Endothelial cell of umbilical vein (primary cell): Measurements from ENCODE around the gene EPSTI1. TPM values are rescaled to one million over a fixed set of nuclear protein-coding genes. Genes with fewer than 3 reads are reported as not detected.

Source experiments
- BruUV-seq: library from RNA; stranded (reverse); fragments of 400-500 nt; replicated peaks from 2 replicates; lab custom pipeline; 2021; lab: Mats Ljungman, UMichigan
- CTCF ChIA-PET: fragments of 300-600, 350-600 bp; sonication (Branson Sonifier 250); formaldehyde crosslinking; loops from one replicate; lab custom pipeline; 2021; ENCODE audit warnings: antibody characterized with exemption, inconsistent platforms; lab: Charles Lee
- POLR2A ChIA-PET: fragments of 300-600, 350-600 bp; sonication (Branson Sonifier 250); formaldehyde crosslinking; loops from one replicate; lab custom pipeline; 2021; ENCODE audit warnings: antibody characterized with exemption, inconsistent platforms; lab: Charles Lee
- DNase-seq: peaks from one replicate; pipeline ENCODE4 v3.0.0-alpha.2; 2011; ENCODE audit warnings: low read depth, low spot score
- FAIRE-seq: peaks from 2 replicates; lab custom pipeline; 2011; peaks lifted over from hg19 to GRCh38; lab: Jason Lieb, UNC
- H2AFZ ChIP-seq: 2 replicates; pipeline ENCODE4 v1.6.0; 2012; ENCODE audit warnings: low read depth, low read length, control low read depth, inconsistent platforms
- H3K27ac ChIP-seq: 2 replicates; pipeline ENCODE4 v1.5.1; 2011; ENCODE audit warnings: low read depth, mild to moderate bottlenecking, control low read depth, low read length, moderate library complexity; ENCODE audit not compliant: insufficient read depth
- H3K27me3 ChIP-seq, 2 experiments: 2 replicates each; pipeline versions ENCODE4 v1.6.0 to v1.6.1; 2011; ENCODE audit warnings: low read length in 2 of 2, mixed read lengths in 1 of 2; ENCODE audit not compliant: control insufficient read depth in 2 of 2, insufficient read depth in 2 of 2
- H3K36me3 ChIP-seq, 2 experiments: 2 replicates in 1 of 2; 3 replicates in 1 of 2; pipeline ENCODE4 v1.5.1; 2011; ENCODE audit warnings: low read length in 2 of 2, mild to moderate bottlenecking in 1 of 2, moderate library complexity in 1 of 2; ENCODE audit not compliant: control insufficient read depth in 2 of 2, insufficient read depth in 2 of 2; ENCODE audit errors: extremely low read depth in 1 of 2
- H3K4me1 ChIP-seq: 3 replicates; pipeline ENCODE4 v1.5.1; 2011; ENCODE audit warnings: mild to moderate bottlenecking, low read length; ENCODE audit not compliant: control insufficient read depth, insufficient read depth; ENCODE audit errors: extremely low read depth
- H3K4me2 ChIP-seq: 2 replicates; pipeline ENCODE4 v1.6.1; 2011; ENCODE audit warnings: low read length, control low read depth, mixed read lengths; ENCODE audit not compliant: insufficient read depth
- H3K4me3 ChIP-seq, 3 experiments: fragments of 200-600 bp in 1 of 3; sonication (generic), shearing (Covaris generic) in 1 of 3; replicated peaks in 1 of 3; 2 replicates each; pipeline ENCODE4 v1.5.1; 2011 to 2016; ENCODE audit warnings: control low read depth in 3 of 3, low read length in 3 of 3, mild to moderate bottlenecking in 2 of 3, inconsistent platforms in 1 of 3, low read depth in 1 of 3, moderate library complexity in 1 of 3; ENCODE audit not compliant: insufficient read depth in 1 of 3
- H3K79me2 ChIP-seq: 2 replicates; pipeline ENCODE4 v1.6.0; 2012; ENCODE audit warnings: low read length, inconsistent platforms; ENCODE audit not compliant: control insufficient read depth, insufficient read depth
- H3K9ac ChIP-seq: replicated peaks from 2 replicates; pipeline ENCODE3; 2011; ENCODE audit warnings: low read length, control low read depth; ENCODE audit not compliant: insufficient read depth; ENCODE audit errors: extremely low read depth
- H3K9me1 ChIP-seq: replicated peaks from 3 replicates; pipeline ENCODE4 v1.6.0; 2011; ENCODE audit warnings: mild to moderate bottlenecking, low read length; ENCODE audit not compliant: control insufficient read depth, insufficient read depth; ENCODE audit errors: extremely low read depth
- H3K9me3 ChIP-seq: replicated peaks from 2 replicates; pipeline ENCODE4 v1.5.1; 2012; ENCODE audit warnings: low read length, inconsistent platforms; ENCODE audit not compliant: control insufficient read depth, insufficient read depth
- H4K20me1 ChIP-seq: replicated peaks from 2 replicates; pipeline ENCODE3; 2011; ENCODE audit warnings: mild to moderate bottlenecking, low read length; ENCODE audit not compliant: control insufficient read depth, insufficient read depth; ENCODE audit errors: extremely low read depth
- CTCF ChIP-seq, 2 donors: IDR thresholded peaks; 1 replicate in 1 of 2; 2 replicates in 1 of 2; pipeline ENCODE4 v1.5.1; 2011; ENCODE audit warnings: low read length in 2 of 2, mild to moderate bottlenecking in 2 of 2, moderate library complexity in 2 of 2, control low read depth in 1 of 2, inconsistent platforms in 1 of 2, low read depth in 1 of 2; ENCODE audit not compliant: insufficient read depth in 1 of 2; ENCODE audit errors: extremely low read depth in 1 of 2
- EZH2 ChIP-seq: IDR thresholded peaks from 2 replicates; pipeline ENCODE4 v1.6.1; 2012; ENCODE audit warnings: borderline replicate concordance, low read depth, mild to moderate bottlenecking, moderate library complexity, low read length, inconsistent platforms; ENCODE audit not compliant: severe bottlenecking
- FOS ChIP-seq: IDR thresholded peaks from 2 replicates; pipeline ENCODE4 v1.6.1; 2011; ENCODE audit warnings: mild to moderate bottlenecking, low read length, moderate library complexity, borderline replicate concordance; ENCODE audit not compliant: insufficient read depth
- GATA2 ChIP-seq: IDR thresholded peaks from 2 replicates; pipeline ENCODE4 v1.7.0; 2011; ENCODE audit warnings: low read depth, mild to moderate bottlenecking, moderate library complexity, mixed read lengths, low read length; ENCODE audit not compliant: insufficient read length, insufficient read depth
- JUN ChIP-seq: IDR thresholded peaks from 2 replicates; pipeline ENCODE4 v1.6.1; 2011; ENCODE audit warnings: borderline replicate concordance, low read depth; ENCODE audit not compliant: insufficient read length, insufficient read depth
- MAX ChIP-seq: IDR thresholded peaks from 2 replicates; pipeline ENCODE4 v1.6.1; 2011; ENCODE audit not compliant: insufficient read depth, insufficient read length
- MYC ChIP-seq: IDR thresholded peaks from one replicate; pipeline ENCODE4 v1.6.1; 2011; ENCODE audit warnings: mild to moderate bottlenecking, low read depth, low read length
- POLR2A ChIP-seq: IDR thresholded peaks from 2 replicates; pipeline ENCODE4 v1.6.1; 2012; ENCODE audit warnings: low read depth, mild to moderate bottlenecking, control low read depth, low read length
- POLR2AphosphoS5 ChIP-seq: IDR thresholded peaks from 2 replicates; pipeline ENCODE4 v1.6.1; 2012; ENCODE audit warnings: low read depth, mild to moderate bottlenecking, control low read depth, low read length, moderate library complexity; ENCODE audit not compliant: insufficient read depth
- dilution Hi-C: fragments of 300-500 bp; cut with MboI; formaldehyde crosslinking; loops from one replicate; pipeline ENCODE4 v1.15.0; 2019; ENCODE audit warnings: low sequenced_read_pairs; ENCODE audit not compliant: extremely low pct_ligation_motif_present
- intact Hi-C: fragments of 100-400 bp; cut with micrococcal nuclease; formaldehyde crosslinking; loops from one replicate; pipeline ENCODE4 v1.10.0; 2022
- polyA plus RNA-seq, 4 experiments: library from polyadenylated mRNA; depleted of rRNA in 3 of 4; stranded (reverse) in 3 of 4; unstranded in 1 of 4; fragments of >200 nt; gene quantifications; 2 replicates each; pipeline versions ENCODE4 v1.2.1 to v1.2.3, GENCODE V29; 2011 to 2012; ENCODE audit warnings: missing spikeins in 1 of 4
- total RNA-seq: library from RNA; stranded (reverse); gene quantifications from 2 replicates; pipeline ENCODE4 v1.2.3, GENCODE V29; 2021

The EPSTI1 gene
- total and polyA plus RNA-seq, 2 donors (not counting 3 experiments of a cell fraction or from before 2014, with no cell fraction given) = 0.77 to 3.1 TPM

- Histone ChIP-seq H3K27ac (no peak overlapping the region), H3K27me3 (peaks cover 0 to 2% of the 10 kb centered on the region in 2 experiments), H3K4me3 (no peak overlapping the region), H4K20me1 (no peaks in the 10 kb centered on the region), H2AFZ (no peak overlapping the region), H3K4me1 (no peaks in the 10 kb centered on the region), H3K4me2 (no peak overlapping the region), H3K9ac (no peak overlapping the region), H3K9me3 (no peaks in the 10 kb centered on the region), H3K79me2 (no peaks in the 10 kb centered on the region), H3K36me3 (no peaks in the 10 kb centered on the region), H3K9me1 (no peaks in the 10 kb centered on the region)
- no TSS peak for BruUV-seq
- intact Hi-C loops = no loop called here
- ChIA-PET POLR2A (no interaction called here), CTCF (interaction anchor here (0.6 kb wide), 1 partner anchor 12 kb away, joined by 3 read pairs; no protein-coding TSS in a partner anchor)
- FAIRE-seq (no peak), DNase-seq (no peak)
- dilution Hi-C loops = no loop called here
- TF ChIP-seq EZH2 = no peak
- no peak for TF ChIP-seq MYC
- no peak for TF ChIP-seq CTCF (IDR thresholded peaks at IDR 0.05; ENCODE audit: extremely low read depth in 1 of 2, insufficient read depth in 1 of 2, low read depth in 1 of 2, low read length in 2 of 2)
- TF ChIP-seq JUN = no peak
- TF ChIP-seq POLR2A = no peak
- TF ChIP-seq GATA2 = no peak
- no peak for TF ChIP-seq MAX
- no peak for TF ChIP-seq FOS
- TF ChIP-seq POLR2AphosphoS5 = no peak
These were observed 44.1 kb downstream of the EPSTI1 start for GRCh38 chr13:42947925-42948324.
